Activated CD4-positive, alpha-beta T cell treated with anti-CD3 and anti-CD28 coated beads, Interleukin-2, amount 50 U/mL, for 16 hours (primary cell): Measurements from ENCODE around the gene EXOC7.

ENCODE experiments used
- DNase-seq: peaks from one replicate; pipeline ENCODE4 v3.0.0-alpha.2; 2020

Gene EXOC7

DNA sequence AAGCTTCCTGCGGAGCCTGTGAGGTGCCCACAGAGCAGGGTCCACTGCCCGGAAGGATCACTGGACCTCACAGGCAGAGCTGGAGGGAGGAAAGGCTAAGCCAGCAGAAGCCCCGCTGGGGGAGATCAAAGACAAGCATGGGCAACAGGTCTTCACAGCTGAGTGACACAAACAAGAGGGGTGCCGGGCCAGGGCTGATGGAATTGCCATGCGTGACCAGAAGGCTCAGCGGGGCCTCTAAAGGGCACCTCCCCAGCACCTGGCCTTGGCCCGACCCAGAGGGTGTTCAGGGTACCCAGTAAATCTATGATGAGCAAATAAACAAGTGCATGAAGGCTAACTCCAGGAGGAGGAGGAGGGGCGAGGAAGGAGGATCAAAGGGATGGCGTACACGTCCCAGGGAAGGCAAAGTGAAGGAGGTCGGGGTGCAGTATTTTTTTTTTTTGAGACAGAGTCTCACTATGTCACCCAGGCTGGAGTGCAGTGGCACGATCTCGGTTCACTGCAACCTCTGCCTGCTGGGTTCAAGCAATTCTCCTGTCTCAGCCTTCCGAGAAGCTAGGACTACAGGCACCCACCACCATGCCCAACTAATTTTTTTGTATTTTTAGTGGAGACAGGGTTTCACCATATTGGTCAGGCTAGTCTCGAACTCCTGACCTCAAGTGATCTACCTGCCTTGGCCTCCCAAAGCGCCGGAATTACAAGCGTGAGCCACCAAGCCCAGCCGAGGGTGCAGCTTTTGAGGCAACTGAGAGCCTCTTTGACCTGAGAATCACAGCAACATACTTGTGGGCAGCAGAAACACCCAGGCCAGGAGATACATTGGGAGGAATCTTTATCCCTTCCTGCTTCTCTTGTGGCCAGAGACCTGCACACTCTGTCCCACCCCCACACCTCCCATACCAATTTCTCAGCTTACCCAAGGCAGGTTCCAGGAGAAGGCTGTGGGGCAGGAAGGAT lies 16.1 kb upstream of the EXOC7 start:
- DNase-seq: no peak

DNA sequence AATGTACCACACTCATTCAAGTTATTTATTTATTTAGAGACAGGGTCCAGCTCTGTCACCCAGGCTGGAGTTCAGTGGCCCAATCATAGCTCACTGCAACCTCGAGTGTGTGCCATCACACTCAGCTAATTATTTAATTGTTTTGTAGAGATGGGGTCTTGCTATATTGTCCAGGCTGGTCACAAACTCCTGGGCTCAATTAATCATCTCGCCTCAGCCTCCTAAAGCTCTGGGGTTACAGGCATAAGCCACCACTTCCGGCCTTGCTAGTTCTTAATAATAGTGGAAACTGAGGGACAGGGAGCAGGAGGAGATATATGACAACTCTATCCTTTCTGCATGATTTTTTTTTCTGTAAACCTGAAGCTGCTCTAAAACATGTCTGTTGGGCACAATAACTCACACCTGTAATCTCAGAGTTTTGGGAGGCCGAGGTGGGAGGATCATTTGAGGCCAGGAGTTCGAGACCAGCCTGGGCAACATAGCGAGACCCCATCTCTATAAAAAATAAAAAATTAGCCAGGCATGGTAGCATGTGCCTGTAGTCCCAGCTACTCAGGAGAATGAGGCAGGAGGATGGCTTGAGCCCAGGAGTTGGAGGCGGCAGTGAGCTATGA lies 11.7 kb upstream of the EXOC7 start:
- no peak for DNase-seq

DNA sequence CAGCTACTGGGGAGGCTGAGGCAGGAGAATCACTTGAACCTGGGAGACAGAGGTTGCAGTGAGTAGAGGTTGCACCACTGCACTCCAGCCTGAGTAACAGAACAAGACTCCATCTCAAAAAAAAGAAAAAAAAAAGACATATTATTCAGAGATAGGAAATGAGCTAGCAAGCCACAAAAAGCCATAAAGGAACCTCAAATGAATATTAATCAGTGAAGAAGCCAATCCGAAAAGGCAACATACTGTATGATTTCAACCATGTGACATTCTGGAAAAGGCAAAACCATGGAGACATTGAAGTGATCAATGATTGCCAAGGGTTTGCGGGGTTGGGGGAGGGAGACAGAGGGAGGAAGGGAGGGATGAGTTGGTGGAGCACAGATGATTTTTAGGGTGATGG lies 8.4 kb upstream of the EXOC7 start:
- no peak for DNase-seq

DNA sequence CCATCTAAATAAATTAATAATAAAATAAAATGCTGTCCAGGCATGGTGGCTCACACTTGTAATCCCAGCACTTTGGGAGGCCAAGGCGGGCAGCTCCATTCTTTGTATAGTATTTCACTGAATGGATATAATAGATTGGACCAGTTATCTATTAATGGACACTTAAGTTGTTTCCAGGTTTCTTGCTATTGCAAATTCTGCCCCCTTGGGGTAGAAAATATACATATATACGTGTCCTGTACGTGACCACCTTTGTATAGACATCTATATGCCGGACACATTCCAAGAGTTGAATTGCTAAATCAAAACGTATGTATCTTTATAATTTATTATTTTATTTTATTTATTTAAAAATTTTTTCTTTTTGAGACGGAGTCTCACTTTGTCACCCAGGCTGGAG lies 3.9 kb upstream of the EXOC7 start:
- DNase-seq: no peak

DNA sequence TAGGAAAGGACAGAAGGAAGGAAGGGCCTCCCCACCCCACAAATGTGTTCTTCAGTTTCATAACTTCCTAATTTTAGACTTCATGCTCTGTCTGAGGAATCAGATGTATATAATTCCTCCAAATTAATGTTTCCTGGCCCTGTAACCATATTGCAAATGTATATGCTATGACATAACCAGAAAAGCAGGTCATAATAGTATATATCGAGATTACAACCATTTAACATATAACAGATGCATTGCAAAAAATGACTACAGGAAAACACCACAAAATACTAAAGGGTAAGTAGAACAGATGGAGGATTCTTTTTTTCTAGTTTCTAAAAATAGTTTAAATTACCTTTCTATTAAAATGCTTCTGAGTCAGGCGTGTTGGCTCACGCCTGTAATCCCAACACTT lies 3.1 kb upstream of the EXOC7 start:
- no peak for DNase-seq

DNA sequence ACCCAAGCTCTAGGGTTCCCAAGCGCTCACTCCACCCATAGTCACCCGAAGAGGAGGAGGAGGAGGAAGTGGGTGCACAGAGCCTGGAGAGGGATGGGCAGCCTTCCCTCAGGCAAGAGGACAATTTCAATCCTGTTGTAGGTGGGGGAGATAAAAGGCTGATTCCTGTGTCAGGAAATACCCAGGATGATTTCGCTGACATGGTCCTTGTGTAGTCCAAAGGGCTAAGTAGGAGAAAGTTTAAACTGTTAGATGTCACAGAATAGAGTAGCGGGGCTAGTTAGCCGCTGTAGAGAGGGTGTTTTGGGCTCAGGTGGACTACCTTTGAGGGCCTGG lies 1.3 kb upstream of the EXOC7 start:
- no peak for DNase-seq

DNA sequence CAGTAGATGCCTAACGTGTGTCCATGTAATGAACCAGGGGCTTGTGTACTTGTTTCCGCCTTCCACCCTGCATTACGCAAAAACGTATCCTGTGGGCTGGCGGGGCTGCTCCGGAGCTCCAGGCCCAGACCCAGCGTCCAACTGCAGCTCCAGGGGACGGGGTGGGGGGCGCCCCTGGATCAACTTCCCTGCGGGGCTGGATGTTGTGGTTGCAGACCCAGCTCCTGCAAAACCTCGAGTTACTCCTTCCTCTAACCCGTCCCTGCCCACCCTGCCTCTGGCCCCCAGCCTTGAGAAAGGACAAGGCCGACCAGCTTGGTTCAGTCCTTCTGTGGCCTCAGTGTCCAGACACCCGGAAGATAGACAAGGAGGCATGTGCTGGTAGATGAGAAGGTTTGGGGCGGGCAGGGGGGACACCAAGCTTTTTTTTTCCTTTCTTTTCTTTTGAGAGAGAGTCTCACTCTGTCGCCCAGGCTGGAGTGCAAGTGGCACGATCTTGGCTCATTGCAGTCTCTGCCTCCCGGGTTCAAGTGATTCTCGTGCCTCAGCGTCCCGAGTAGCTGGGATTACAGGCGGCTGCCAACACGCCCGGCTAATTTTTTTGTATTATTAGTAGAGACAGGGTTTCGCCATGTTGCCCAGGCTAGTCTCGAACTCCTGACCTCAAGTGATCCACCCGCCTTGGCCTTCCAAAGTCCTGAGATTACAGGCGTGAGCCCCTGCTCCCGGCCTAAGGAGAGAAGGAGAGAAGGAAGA lies 731 bp upstream of the EXOC7 start:
- no peak for DNase-seq

DNA sequence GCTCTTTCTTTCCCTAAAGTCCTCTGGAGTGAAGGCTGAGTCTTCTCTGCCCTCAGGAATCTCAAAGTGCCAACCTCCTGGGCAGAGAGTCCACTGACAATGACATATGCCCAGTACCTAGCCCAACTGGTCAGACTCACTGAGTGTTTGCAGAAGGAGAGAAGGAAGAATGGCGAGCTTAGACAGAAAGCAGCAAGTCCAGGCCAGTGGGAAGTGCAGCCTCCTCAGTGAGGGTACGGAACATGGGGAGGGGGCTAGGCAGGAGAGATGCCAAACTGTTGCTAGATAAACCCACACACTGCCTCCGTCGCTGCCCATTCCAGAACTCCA lies 678 bp downstream of the EXOC7 start:
- no peak for DNase-seq

DNA sequence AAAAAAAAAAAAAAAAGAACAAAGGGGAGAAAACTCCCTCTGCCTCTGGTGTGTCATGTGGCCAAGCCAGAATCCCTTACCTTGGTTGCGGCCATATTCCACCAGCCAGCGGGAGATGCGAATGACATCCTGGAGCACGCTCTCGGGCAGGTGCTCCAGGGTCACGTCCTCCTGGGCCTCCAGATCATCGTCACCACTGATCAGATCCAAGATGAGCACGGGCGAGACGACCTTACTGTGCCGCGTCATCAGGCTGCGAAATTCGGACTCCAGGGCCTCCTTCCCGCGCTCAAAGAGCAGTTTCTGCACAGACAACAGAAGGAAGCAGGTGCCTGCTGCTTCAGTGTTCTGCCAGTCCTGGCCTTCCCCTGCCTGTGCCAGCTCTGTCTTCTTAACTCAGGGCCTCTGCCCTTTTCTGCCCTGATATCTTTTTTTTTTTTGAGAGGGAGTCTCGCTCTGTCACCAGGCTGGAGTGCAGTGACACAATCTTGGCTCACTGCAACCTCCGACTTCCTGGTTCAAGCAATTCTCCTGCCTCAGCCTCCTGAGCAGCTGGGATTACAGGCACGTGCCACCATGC lies 5.8 kb downstream of the EXOC7 start:
- no peak for DNase-seq

DNA sequence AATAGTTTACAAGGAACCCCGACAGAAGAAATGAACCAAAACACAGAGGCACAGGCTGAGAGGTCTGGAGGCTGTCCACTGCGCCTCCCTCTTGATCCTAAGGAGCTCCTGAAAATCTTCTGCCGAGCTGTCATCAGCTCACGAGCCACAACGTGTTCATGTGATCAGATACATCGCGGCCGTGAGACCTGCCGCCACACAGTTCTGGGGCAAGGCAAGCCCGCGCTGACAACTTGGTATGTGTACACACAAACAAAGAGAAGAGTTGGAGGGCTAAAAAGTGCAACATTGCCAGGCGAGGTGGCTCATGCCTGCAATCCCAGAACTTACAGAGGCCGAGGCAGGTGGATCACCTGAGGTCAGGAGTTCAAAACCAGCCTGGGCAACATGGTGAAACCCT lies 7.6 kb downstream of the EXOC7 start:
- no peak for DNase-seq

DNA sequence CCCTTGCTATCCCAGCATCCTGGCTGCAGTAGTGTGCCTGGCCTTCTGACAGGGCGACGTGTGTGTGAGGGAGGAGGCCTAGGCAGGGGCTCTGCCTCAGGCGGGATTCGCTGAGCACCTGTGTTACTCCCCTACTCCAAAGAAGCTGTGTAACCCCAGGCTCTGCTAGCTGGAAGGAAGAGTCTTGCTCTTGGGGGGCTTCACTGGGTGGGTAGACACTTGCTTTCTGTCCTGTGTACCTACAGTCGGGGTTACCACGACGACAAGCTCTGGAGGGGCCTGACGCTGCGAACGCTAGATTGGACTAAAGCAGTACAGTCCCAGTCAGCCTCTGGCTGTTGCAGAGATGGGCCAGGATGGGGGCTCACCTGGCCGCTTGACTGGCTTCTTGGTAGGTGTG lies 9.5 kb downstream of the EXOC7 start:
- DNase-seq: no peak

DNA sequence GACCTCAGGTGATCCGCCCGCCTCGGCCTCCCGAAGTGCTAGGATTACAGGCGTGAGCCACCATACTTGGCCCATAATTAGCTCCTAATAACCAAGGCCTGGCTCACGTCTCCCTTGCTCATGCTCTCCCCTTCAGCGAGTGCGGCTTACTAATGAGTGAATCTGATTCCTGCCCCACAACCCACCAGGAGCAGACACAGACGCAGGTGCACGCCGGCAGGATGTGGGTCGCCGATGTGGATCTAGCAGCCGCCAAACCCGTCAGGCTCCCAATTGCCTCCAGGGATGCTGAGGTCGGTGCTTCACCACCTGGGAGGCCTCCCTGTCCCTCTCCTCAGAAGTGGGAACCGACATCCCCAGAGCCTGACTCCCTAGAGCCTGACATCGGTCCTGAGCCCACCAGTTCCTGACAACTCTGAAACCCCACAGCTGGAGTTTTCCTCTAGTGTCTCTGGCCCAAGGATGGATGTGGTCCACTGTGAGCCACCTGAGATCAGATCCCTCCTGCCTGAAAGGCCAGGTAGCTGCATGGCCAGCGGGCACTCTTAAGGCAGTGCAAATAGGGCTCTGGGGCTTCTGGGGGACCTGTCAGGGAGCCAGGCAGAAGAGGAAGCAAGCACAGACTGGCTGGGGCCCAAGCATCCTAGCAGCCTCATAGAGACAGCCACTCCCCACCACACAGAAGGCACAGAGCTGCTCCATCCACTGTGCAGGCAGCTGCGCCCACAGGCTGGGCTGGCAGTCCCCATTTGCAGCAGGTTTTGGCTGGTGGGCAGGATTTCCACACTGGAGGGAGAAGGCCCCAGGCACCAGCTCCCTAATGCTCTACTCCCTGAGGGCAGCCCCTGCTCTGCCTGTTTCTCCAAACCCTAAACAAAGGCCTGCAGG lies 10.8 kb downstream of the EXOC7 start:
- no peak for DNase-seq

DNA sequence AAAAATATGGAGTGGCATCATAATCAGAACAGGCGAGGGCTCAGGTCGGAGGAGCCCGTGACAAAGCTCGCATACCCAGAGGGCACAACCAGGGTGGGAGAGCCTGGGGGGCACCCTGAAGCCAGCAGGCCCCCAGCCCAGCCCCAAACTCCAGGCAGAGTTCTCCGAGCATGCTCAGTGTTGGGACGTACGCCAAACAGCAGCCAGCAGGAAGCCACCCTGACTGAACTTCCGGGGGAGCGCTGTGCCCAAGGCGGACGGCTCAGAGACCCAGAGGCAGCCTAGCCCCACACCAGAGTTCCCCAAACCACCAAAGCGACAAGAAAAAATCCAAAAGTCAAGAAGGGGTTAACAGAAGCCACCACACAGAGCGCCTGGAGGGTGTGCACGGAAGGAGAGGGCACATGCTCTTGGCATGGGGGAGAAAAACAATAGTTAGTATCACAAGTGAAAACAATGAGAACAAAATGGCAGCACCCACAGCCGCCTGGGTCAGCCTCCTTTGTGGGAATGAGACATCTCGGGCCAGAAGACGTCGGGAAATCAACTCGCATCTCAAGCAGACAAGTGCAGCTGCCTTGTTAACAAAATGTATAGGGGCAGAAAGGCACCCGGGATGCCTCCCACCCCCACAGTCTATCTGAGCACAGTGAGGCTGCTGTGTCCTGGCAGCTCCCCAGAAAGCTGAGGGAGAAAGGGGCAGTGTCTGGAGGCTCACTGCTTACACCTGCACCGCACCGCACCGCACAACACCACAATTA lies 11.9 kb downstream of the EXOC7 start:
- no peak for DNase-seq

DNA sequence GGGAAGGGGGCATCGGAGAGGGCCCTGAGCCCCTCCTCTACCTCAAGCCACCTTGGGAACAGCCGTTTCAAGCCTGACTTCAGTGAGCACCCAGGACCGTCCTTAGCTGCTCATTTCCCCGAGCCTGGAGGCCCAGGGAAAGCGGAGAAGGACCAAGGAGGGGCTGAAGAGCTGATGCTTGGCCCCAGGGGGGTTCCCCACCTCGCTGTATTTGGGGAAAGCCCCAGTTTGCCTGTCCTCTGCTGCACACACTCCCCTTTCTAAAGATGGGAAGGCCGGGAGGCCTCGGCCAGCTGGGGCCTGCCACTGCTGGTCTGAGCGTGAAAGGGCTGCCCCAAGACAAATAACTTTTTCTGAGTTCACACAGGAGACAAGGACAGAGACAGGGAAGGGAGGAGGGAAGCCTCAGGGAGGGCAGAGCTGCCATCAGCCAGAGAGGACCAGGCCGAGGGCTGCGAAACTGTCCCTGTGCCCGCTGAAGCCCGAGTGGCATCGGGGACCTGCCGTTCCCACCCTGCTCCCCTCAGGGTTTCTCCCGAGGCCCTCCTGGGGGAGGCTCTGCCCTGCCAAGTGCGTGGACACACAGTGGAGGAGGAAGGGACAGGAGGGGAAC lies 13.0 kb downstream of the EXOC7 start:
- DNase-seq: no peak

DNA sequence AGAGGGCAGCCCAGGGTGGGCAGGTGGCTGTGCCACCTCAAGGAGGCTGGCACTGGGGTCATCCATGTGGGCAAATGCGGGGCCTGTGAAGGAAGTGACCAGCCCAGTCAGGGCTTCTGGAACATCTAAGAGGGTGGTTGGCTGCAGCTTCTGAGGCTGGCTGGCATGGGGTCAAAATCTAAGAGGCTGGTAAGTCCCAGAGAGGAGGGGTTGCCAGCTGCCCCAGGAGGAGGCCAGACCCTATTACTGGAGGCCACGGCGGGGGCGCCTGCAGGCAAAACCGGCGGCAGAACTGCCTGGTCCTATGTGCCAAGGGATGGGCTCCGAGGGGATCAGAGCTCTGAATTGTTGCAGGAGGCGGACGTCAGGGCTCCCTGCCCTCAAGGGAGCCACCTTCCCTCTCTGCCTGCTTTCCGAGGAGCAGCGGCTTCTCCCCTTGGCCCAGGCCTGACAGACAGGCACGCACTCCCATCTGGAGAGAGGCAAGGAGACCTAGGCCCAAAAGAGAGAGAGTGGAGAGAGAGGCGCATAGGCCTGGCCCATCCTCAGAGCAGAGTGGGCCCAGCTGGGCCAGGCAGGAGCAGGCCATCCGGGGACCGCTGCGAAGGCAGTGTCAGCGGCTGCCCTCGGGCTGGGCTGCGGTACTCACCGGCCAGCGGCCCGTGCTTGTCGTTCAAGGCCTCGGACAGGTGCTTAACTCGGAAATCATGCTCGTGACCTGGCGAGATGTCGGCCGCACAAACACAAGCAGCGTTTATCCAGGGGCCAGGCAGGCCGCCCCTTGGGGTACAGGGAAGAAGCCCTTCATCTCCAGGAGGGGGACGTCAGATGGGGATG lies 13.7 kb downstream of the EXOC7 start:
- DNase-seq: no peak

DNA sequence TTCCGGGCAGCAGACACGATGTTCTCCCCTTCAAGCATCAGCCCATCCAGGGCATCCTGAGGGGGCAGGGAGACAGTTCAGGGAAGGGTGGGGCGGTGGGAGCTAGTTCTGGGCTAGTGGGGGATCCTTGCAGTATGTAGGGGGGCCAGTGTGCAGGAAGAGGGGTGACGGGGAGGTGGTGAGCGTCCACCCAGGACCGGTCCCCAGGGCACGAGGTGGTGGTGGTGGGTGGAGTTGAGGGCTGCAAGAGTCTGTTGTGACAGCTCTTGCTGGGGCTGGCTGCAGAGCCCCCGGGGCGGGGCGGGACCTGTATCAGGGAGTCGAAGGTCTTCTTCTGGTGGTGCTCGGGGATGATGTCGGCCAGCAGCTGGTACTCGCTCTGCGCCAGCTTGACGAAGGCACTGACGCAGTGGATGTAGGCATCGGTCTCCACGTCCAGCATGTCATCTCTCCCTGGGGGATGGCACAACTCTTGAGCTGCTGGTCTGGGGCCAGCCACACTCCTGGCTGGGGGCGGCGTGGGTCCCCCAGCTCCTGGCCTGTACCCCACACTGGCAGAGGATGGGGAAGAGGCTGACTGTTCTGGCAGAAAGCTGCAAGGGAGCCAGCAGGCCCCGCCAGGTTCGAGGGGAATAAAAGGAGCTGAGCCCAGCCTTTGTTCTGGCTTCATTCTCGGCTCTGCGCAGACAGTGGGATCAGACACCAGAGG lies 14.6 kb downstream of the EXOC7 start:
- DNase-seq: no peak

DNA sequence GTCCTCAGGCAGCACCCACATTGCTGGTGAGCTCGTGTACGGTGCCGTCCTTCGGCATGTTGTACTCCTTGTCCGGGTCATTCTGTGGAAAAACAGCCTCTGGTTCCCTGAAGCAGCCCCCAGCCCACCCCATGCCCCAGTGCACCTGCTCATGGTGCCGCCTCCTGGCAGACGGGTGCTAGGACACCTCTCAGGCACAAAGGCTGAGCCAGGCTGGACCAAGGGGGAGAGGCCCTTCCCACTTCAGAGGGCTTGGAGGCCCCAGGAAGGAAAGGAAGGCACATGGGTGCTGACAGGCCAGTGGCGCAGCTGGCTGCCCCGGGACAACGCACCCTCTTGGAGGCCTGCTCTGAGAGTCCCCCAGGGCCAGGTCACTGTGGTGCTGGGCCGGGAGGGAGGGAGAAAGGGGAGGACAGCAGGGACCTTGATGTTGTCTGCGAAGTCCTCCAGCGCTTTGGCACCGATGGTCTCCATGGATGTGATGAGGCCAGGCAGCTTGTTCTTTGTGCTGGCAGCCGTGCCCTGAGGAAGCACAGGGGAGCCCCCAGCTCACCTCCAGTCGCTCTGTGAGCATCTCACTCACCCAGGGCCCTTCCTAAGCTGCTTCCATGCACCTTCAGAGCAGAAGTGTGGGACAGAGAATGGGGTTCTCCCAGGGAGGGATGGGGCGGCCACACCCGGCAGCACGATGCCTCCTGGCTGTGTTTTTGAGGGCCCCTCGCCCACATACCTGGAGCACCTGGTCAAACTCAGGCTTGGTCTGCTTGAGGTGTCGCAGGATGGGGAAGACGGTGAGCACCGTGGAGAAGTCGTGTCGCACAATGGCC lies 15.3 kb downstream of the EXOC7 start:
- no peak for DNase-seq

DNA sequence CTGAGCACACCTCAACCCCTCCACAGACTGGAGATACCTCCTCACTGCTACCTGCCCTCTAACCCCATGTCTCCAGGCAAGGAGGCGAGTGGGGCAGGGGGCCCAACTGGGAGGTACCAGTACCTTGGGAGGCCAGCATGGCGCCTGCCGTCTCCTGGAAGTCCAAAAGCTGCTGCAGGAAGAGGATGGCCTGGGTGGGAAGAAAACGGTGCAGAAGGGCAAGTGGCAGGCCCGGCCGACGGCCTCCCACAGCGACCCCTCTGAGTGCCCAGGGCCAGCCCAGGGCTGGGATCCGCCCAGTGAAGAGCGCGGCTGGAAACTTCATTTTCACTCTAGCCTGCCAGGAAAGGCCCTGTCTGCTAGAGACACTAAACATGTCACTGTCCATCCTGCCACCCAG lies 16.1 kb downstream of the EXOC7 start:
- DNase-seq: no peak

DNA sequence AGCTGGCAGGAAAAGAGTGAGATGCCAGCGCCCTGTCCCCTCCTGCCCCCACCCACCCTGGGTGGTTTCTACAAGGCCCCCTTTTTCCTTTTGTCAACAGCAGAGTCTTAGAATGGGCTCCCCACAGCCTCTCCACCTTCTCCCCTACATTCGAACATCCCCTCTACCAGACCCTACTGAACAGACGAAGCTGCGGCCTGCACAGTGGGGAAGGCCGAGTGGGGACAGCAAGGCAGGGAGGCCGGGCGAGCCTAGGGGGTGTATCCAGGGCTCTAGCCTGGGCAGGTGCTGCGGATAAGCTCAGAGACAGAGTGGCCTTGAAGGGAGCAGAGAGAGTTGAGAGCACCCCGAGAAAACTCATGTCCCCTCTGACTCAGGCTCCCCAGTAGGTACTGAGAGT lies 17.2 kb downstream of the EXOC7 start:
- DNase-seq: no peak
